PC-3 (cell line): ENCODE measurements around the gene PPWD1.

Experiments
- EZH2 ChIP-seq: fragments of 300-600 bp; sonication (generic); IDR thresholded peaks from one replicate; pipeline ENCODE4 v1.6.1; 2017; ENCODE audit warnings: antibody characterized with exemption, mild to moderate bottlenecking, low read length; ENCODE audit not compliant: unreplicated experiment
- EZH2phosphoT487 ChIP-seq: fragments of 300-600 bp; sonication (generic); IDR thresholded peaks from 2 replicates; pipeline ENCODE4 v1.6.1; 2018; ENCODE audit warnings: mild to moderate bottlenecking, antibody characterized with exemption, low read length, borderline replicate concordance
- TF ChIP-seq, protein P1 (sequence below): fragments of 300-600 bp; sonication (generic); conservative IDR thresholded peaks from 2 replicates; pipeline ENCODE4 v1.5.1; 2017; ENCODE audit warnings: antibody characterized with exemption, low read depth, mild to moderate bottlenecking, low read length

DNA sequence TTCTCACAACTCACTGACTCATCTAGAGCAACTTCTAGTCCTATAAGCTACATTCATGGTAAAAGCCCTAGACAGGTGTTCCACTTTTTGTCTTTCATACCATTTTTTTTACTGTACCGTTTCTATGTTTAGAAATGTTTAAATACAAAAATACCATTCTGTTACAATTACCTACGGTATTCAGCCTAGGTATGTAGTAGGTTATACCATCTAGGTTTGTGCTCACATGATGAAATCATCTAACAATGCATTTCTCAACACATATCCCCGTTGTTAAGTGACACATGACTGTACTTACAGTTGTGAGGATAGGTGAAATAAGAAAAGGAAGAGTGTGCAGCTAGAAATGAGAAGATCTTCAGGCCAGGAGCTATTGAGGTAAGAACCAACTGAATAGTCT is 6.4 kb upstream of the PPWD1 start:
- TF ChIP-seq, protein P1, sequence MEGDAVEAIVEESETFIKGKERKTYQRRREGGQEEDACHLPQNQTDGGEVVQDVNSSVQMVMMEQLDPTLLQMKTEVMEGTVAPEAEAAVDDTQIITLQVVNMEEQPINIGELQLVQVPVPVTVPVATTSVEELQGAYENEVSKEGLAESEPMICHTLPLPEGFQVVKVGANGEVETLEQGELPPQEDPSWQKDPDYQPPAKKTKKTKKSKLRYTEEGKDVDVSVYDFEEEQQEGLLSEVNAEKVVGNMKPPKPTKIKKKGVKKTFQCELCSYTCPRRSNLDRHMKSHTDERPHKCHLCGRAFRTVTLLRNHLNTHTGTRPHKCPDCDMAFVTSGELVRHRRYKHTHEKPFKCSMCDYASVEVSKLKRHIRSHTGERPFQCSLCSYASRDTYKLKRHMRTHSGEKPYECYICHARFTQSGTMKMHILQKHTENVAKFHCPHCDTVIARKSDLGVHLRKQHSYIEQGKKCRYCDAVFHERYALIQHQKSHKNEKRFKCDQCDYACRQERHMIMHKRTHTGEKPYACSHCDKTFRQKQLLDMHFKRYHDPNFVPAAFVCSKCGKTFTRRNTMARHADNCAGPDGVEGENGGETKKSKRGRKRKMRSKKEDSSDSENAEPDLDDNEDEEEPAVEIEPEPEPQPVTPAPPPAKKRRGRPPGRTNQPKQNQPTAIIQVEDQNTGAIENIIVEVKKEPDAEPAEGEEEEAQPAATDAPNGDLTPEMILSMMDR, result no peak
- no peak for TF ChIP-seq EZH2phosphoT487
- TF ChIP-seq EZH2, result no peak
